Esophagus muscularis mucosa (tissue), 4 donors: Measurements from ENCODE around the gene KRT8. TPM values are rescaled to one million over a fixed set of nuclear protein-coding genes. Genes with fewer than 3 reads are reported as not detected.

Experiments
- DNase-seq: peaks from one replicate; pipeline ENCODE4 v3.0.0-alpha.2; 2017; ENCODE audit errors: extremely low spot score
- H3K27ac ChIP-seq, 4 donors: fragments of 200-600 bp; sonication (generic); replicated peaks in 1 of 4; 1 replicate in 3 of 4; 2 replicates in 1 of 4; pipeline ENCODE4 v1.5.1; 2016 to 2019; ENCODE audit warnings: mild to moderate bottlenecking in 1 of 4
- H3K27me3 ChIP-seq, 4 donors: fragments of 200-600 bp; sonication (generic); one replicate each; pipeline versions ENCODE4 v1.5.1 to v1.6.0; 2016 to 2019
- H3K36me3 ChIP-seq, 4 donors: fragments of 200-600 bp; sonication (generic); one replicate each; pipeline ENCODE4 v1.5.1; 2016 to 2019
- H3K4me1 ChIP-seq, 4 donors: fragments of 200-600 bp; sonication (generic); one replicate each; pipeline ENCODE4 v1.5.1; 2016 to 2019
- H3K4me3 ChIP-seq, 4 donors: fragments of 200-600 bp; sonication (generic); 1 replicate in 2 of 4; 2 replicates in 2 of 4; pipeline ENCODE4 v1.5.1; 2016 to 2019; ENCODE audit warnings: mild to moderate bottlenecking in 4 of 4, moderate library complexity in 1 of 4
- H3K9me3 ChIP-seq, 4 donors: fragments of 200-600 bp; sonication (generic); 1 replicate in 3 of 4; 2 replicates in 1 of 4; pipeline ENCODE4 v1.5.1; 2016 to 2019
- CTCF ChIP-seq, 3 experiments: fragments of 200-600 bp in 2 of 3; fragments of 450-650 bp in 1 of 3; sonication (generic) in 2 of 3; IDR thresholded peaks; one replicate each; pipeline ENCODE4 v1.5.1; 2017 to 2019; ENCODE audit warnings: antibody characterized with exemption in 3 of 3, mild to moderate bottlenecking in 2 of 3, moderate library complexity in 1 of 3
- EP300 ChIP-seq: sonication (generic); formaldehyde crosslinking; IDR thresholded peaks from one replicate; pipeline ENCODE4 v1.6.1; 2017; ENCODE audit warnings: antibody characterized with exemption
- POLR2A ChIP-seq: fragments of 450-650 bp; IDR thresholded peaks from one replicate; pipeline ENCODE4 v1.6.1; 2017; ENCODE audit warnings: antibody characterized with exemption, moderate library complexity, mild to moderate bottlenecking, low read depth
- POLR2AphosphoS5 ChIP-seq, 2 donors: sonication (generic); formaldehyde crosslinking; IDR thresholded peaks; one replicate each; pipeline ENCODE4 v1.6.1; 2017; ENCODE audit warnings: antibody characterized with exemption in 2 of 2
- WGBS: methylation state at CpG from one replicate; pipeline ENCODE4 v1.1.5; 2018; 5-methylcytosine and 5-hydroxymethylcytosine counted together
- intact Hi-C: fragments of 100-400 bp; cut with DNase I; formaldehyde crosslinking; loops from one replicate; pipeline ENCODE4 v1.15.1; 2023
- total RNA-seq, 4 donors: library from RNA; depleted of rRNA; stranded (reverse); fragments of >200 nt; gene quantifications; one replicate each; pipeline versions ENCODE4 v1.1.0 to v1.2.1, GENCODE V29; 2016

Gene KRT8
- total RNA-seq, 4 donors from 2014 or later, result 136 to 508 (median 387) TPM

- 87% methylated on average over 5 of the region's 5 CpGs for WGBS
- DNase-seq, result no peak
- intact Hi-C loops, result no loop called here
- Histone ChIP-seq H3K9me3 (no peaks in the 10 kb centered on the region), H3K36me3 (no peaks in the 10 kb centered on the region), H3K27ac (no peak overlapping the region), H3K27me3 (peaks cover 0 to 5% (median 0%) of the 10 kb centered on the region in 4 donors), H3K4me1 (no peaks in the 10 kb centered on the region), H3K4me3 (no peak overlapping the region)
- TF ChIP-seq EP300, result no peak
- TF ChIP-seq POLR2AphosphoS5 (IDR thresholded peaks at IDR 0.05), result no peak
- no peak for TF ChIP-seq CTCF (IDR thresholded peaks at IDR 0.05)
- TF ChIP-seq POLR2A, result no peak
These were observed 10.8 kb upstream of the KRT8 start for GRCh38 chr12:52915637-52916036.

- no peaks in the 10 kb centered on the region for H3K4me1 ChIP-seq
- intact Hi-C loops, result no loop called here
These were observed 9.8 kb upstream of the KRT8 start for GRCh38 chr12:52914576-52915121.

GRCh38 chr12:52913431-52913821, 8.6 kb upstream of the KRT8 start:
- TF ChIP-seq EP300 (no peak), POLR2A (no peak), POLR2AphosphoS5 (IDR thresholded peaks at IDR 0.05) (no peak), CTCF (IDR thresholded peaks at IDR 0.05) (no peak)
- no peak overlapping the region for H3K27ac ChIP-seq
- 94% methylated on average over 9 of the region's 9 CpGs for WGBS
- no peaks in the 10 kb centered on the region for H3K9me3 ChIP-seq
- H3K4me3 ChIP-seq, result no peak overlapping the region
- H3K4me1 ChIP-seq, result peaks cover 0 to 9% (median 3%) of the 10 kb centered on the region in 4 donors
- no peak for DNase-seq
- intact Hi-C loops, result no loop called here
- H3K36me3 ChIP-seq, result no peaks in the 10 kb centered on the region
- peaks cover 0 to 5% (median 0%) of the 10 kb centered on the region in 4 donors for H3K27me3 ChIP-seq

More at GRCh38 chr12:52914576-52915121, 9.8 kb upstream of the KRT8 start:
- TF ChIP-seq EP300 (no peak), POLR2A (no peak), POLR2AphosphoS5 (IDR thresholded peaks at IDR 0.05) (no peak), CTCF (IDR thresholded peaks at IDR 0.05) (no peak)
- no peaks in the 10 kb centered on the region for H3K36me3 ChIP-seq
- no peak overlapping the region for H3K27ac ChIP-seq
- H3K9me3 ChIP-seq, result no peaks in the 10 kb centered on the region
- 83% methylated on average over 7 of the region's 7 CpGs for WGBS
- H3K27me3 ChIP-seq, result peaks cover 0 to 5% (median 0%) of the 10 kb centered on the region in 4 donors
- no peak for DNase-seq
- H3K4me3 ChIP-seq, result no peak overlapping the region

- TF ChIP-seq EP300, result no peak
- TF ChIP-seq POLR2A, result no peak
- no peak for TF ChIP-seq CTCF (IDR thresholded peaks at IDR 0.05)
- no peak for TF ChIP-seq POLR2AphosphoS5 (IDR thresholded peaks at IDR 0.05)
- Histone ChIP-seq H3K27ac (no peak overlapping the region), H3K27me3 (peaks cover 0 to 5% (median 0%) of the 10 kb centered on the region in 4 donors), H3K9me3 (no peaks in the 10 kb centered on the region), H3K36me3 (no peaks in the 10 kb centered on the region), H3K4me3 (no peak overlapping the region), H3K4me1 (peaks cover 0 to 15% (median 7%) of the 10 kb centered on the region in 4 donors)
- WGBS, result 94% methylated on average over 7 of the region's 8 CpGs
- intact Hi-C loops, result no loop called here
- no peak for DNase-seq
These were observed 8.0 kb upstream of the KRT8 start for GRCh38 chr12:52912711-52913430.
